ENCODE measurements around the gene RXFP4.

Gene RXFP4

DNA sequence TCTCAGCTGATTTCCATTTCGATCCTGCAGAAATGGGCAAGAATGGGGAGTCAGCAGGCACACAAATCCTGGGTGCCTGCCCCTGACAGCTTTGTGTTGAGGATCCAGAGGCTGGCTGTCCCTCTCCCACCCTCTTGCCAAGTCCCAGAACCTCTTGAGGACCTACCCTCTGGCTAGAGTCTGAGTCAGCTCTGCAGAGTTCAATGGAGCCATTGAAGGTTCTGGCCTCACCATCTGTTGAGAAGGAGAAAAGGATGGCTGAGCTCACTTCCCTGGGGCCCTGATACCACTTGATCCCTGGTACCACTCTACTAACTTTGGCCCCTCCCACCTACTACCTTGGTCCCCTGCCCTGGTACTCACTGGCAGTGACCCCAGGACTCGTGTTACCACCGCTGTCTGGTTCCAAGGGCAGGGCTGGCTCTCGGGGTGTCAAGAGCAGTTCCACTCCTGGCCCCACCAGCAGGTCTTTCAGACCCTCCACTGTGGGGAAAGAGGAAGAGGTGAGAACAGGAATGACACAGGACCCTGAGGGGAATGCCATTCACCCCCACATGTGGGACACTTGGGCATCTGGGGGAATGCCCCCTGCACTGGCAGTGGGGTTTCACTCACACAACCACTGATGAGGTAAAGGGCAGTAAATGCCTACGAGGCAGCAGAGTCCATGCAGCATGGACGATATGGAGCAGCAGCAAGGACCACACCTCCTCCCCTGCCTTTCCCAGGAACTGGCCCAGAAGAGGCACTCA lies 10.5 kb downstream of the RXFP4 start:
- no peak overlapping the region for H3K4me3 ChIP-seq (ENCODE audit: low read depth in 1 of 2, low read length in 2 of 2)
- no peak overlapping the region for H3K9ac ChIP-seq (ENCODE audit: low read depth in 1 of 2, low read length in 2 of 2)
- H3K27ac ChIP-seq (ENCODE audit: low read depth, low read length), result no peak overlapping the region
- H3K27me3 ChIP-seq (ENCODE audit: control insufficient read depth in 1 of 2, insufficient read depth in 2 of 2, low read length in 2 of 2), result no peaks in the 10 kb centered on the region
- no peaks in the 10 kb centered on the region for H3K4me1 ChIP-seq (ENCODE audit: control insufficient read depth in 1 of 2, insufficient read depth in 2 of 2, low read length in 2 of 2)
- no peaks in the 10 kb centered on the region for H3K9me3 ChIP-seq (ENCODE audit: control insufficient read depth in 1 of 2, low read length in 2 of 2)
- H3K36me3 ChIP-seq (ENCODE audit: control insufficient read depth in 1 of 2, insufficient read depth in 2 of 2, low read length in 2 of 2), result peaks cover 44 to 72% of the 10 kb centered on the region in 2 donors

DNA sequence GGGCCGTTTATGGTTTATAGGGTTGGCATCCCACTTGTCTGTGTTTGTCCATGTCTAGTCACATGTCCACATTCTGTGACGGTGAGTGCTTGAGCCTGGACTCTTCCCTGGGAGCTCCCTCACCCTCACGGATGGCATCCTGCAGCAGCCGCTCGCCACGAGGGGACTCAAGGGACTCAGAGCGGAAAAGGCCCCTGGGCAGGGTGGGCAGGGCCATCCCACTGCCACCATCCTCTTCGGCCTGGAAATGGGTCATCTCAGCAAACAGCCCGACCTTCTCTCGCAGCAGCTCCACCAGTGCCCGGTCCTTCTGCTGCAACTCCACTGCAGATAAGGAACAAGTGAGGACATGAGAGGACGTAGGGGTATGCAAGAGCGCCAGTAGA lies 11.1 kb downstream of the RXFP4 start:
- Histone ChIP-seq H3K27ac (ENCODE audit: low read depth, low read length) (no peak overlapping the region), H3K9ac (ENCODE audit: low read depth in 1 of 2, low read length in 2 of 2) (no peak overlapping the region), H3K4me3 (ENCODE audit: low read depth in 1 of 2, low read length in 2 of 2) (no peak overlapping the region), H3K9me3 (ENCODE audit: control insufficient read depth in 1 of 2, low read length in 2 of 2) (no peaks in the 10 kb centered on the region), H3K4me1 (ENCODE audit: control insufficient read depth in 1 of 2, insufficient read depth in 2 of 2, low read length in 2 of 2) (no peaks in the 10 kb centered on the region), H3K36me3 (ENCODE audit: control insufficient read depth in 1 of 2, insufficient read depth in 2 of 2, low read length in 2 of 2) (peaks cover 42 to 74% of the 10 kb centered on the region in 2 donors), H3K27me3 (ENCODE audit: control insufficient read depth in 1 of 2, insufficient read depth in 2 of 2, low read length in 2 of 2) (no peaks in the 10 kb centered on the region)

- H3K9ac ChIP-seq (ENCODE audit: low read depth in 1 of 2, low read length in 2 of 2), result no peak overlapping the region
- H3K4me1 ChIP-seq (ENCODE audit: control insufficient read depth in 1 of 2, insufficient read depth in 2 of 2, low read length in 2 of 2), result no peaks in the 10 kb centered on the region
These were observed 13.2 kb downstream of the RXFP4 start for GRCh38 chr1:155954645-155955044.

GRCh38 chr1:155957411-155957915 lies 16.0 kb downstream of the RXFP4 start:
- Histone ChIP-seq H3K4me1 (ENCODE audit: control insufficient read depth in 1 of 2, insufficient read depth in 2 of 2, low read length in 2 of 2) (peaks cover 0 to under 1% of the 10 kb centered on the region in 2 donors), H3K9ac (ENCODE audit: low read depth in 1 of 2, low read length in 2 of 2) (no peak overlapping the region), H3K9me3 (ENCODE audit: control insufficient read depth in 1 of 2, low read length in 2 of 2) (no peaks in the 10 kb centered on the region), H3K4me3 (ENCODE audit: low read depth in 1 of 2, low read length in 2 of 2) (no peak overlapping the region), H3K27me3 (ENCODE audit: control insufficient read depth in 1 of 2, insufficient read depth in 2 of 2, low read length in 2 of 2) (no peaks in the 10 kb centered on the region), H3K27ac (ENCODE audit: low read depth, low read length) (no peak overlapping the region), H3K36me3 (ENCODE audit: control insufficient read depth in 1 of 2, insufficient read depth in 2 of 2, low read length in 2 of 2) (peaks cover 32 to 78% of the 10 kb centered on the region in 2 donors)

More at GRCh38 chr1:155954645-155955044, 13.2 kb downstream of the RXFP4 start:
- Histone ChIP-seq H3K36me3 (ENCODE audit: control insufficient read depth in 1 of 2, insufficient read depth in 2 of 2, low read length in 2 of 2) (peaks cover 40 to 84% of the 10 kb centered on the region in 2 donors), H3K4me3 (ENCODE audit: low read depth in 1 of 2, low read length in 2 of 2) (no peak overlapping the region), H3K27ac (ENCODE audit: low read depth, low read length) (no peak overlapping the region), H3K27me3 (ENCODE audit: control insufficient read depth in 1 of 2, insufficient read depth in 2 of 2, low read length in 2 of 2) (no peaks in the 10 kb centered on the region), H3K9me3 (ENCODE audit: control insufficient read depth in 1 of 2, low read length in 2 of 2) (no peaks in the 10 kb centered on the region)

GRCh38 chr1:155960081-155960745 lies 18.8 kb downstream of the RXFP4 start:
- Histone ChIP-seq H3K9ac (ENCODE audit: low read depth in 1 of 2, low read length in 2 of 2) (no peak overlapping the region), H3K27ac (ENCODE audit: low read depth, low read length) (no peak overlapping the region), H3K27me3 (ENCODE audit: control insufficient read depth in 1 of 2, insufficient read depth in 2 of 2, low read length in 2 of 2) (no peaks in the 10 kb centered on the region), H3K9me3 (ENCODE audit: control insufficient read depth in 1 of 2, low read length in 2 of 2) (no peaks in the 10 kb centered on the region), H3K36me3 (ENCODE audit: control insufficient read depth in 1 of 2, insufficient read depth in 2 of 2, low read length in 2 of 2) (peaks cover 34 to 76% of the 10 kb centered on the region in 2 donors), H3K4me1 (ENCODE audit: control insufficient read depth in 1 of 2, insufficient read depth in 2 of 2, low read length in 2 of 2) (peaks cover 6 to 7% of the 10 kb centered on the region in 2 donors), H3K4me3 (ENCODE audit: low read depth in 1 of 2, low read length in 2 of 2) (no peak overlapping the region)

GRCh38 chr1:155961937-155962336 lies 20.5 kb downstream of the RXFP4 start:
- Histone ChIP-seq H3K4me1 (ENCODE audit: control insufficient read depth in 1 of 2, insufficient read depth in 2 of 2, low read length in 2 of 2) (peaks cover 6 to 7% of the 10 kb centered on the region in 2 donors), H3K27ac (ENCODE audit: low read depth, low read length) (no peak overlapping the region), H3K27me3 (ENCODE audit: control insufficient read depth in 1 of 2, insufficient read depth in 2 of 2, low read length in 2 of 2) (no peaks in the 10 kb centered on the region), H3K36me3 (ENCODE audit: control insufficient read depth in 1 of 2, insufficient read depth in 2 of 2, low read length in 2 of 2) (peaks cover 49 to 84% of the 10 kb centered on the region in 2 donors), H3K4me3 (ENCODE audit: low read depth in 1 of 2, low read length in 2 of 2) (no peak overlapping the region), H3K9ac (ENCODE audit: low read depth in 1 of 2, low read length in 2 of 2) (no peak overlapping the region), H3K9me3 (ENCODE audit: control insufficient read depth in 1 of 2, low read length in 2 of 2) (no peaks in the 10 kb centered on the region)

- H3K27ac ChIP-seq (ENCODE audit: low read depth, low read length), result no peak overlapping the region
- H3K36me3 ChIP-seq (ENCODE audit: control insufficient read depth in 1 of 2, insufficient read depth in 2 of 2, low read length in 2 of 2), result peaks cover 48 to 84% of the 10 kb centered on the region in 2 donors
- H3K9me3 ChIP-seq (ENCODE audit: control insufficient read depth in 1 of 2, low read length in 2 of 2), result no peaks in the 10 kb centered on the region
- H3K9ac ChIP-seq (ENCODE audit: low read depth in 1 of 2, low read length in 2 of 2), result no peak overlapping the region
- H3K4me3 ChIP-seq (ENCODE audit: low read depth in 1 of 2, low read length in 2 of 2), result no peak overlapping the region
- no peaks in the 10 kb centered on the region for H3K27me3 ChIP-seq (ENCODE audit: control insufficient read depth in 1 of 2, insufficient read depth in 2 of 2, low read length in 2 of 2)
- peaks cover 12 to 13% of the 10 kb centered on the region in 2 donors for H3K4me1 ChIP-seq (ENCODE audit: control insufficient read depth in 1 of 2, insufficient read depth in 2 of 2, low read length in 2 of 2)
These were observed 21.3 kb downstream of the RXFP4 start for GRCh38 chr1:155962599-155963211.

- Histone ChIP-seq H3K4me1 (ENCODE audit: control insufficient read depth in 1 of 2, insufficient read depth in 2 of 2, low read length in 2 of 2) (peaks cover 26 to 28% of the 10 kb centered on the region in 2 donors), H3K4me3 (ENCODE audit: low read depth in 1 of 2, low read length in 2 of 2) (no peak overlapping the region), H3K27me3 (ENCODE audit: control insufficient read depth in 1 of 2, insufficient read depth in 2 of 2, low read length in 2 of 2) (no peaks in the 10 kb centered on the region), H3K27ac (ENCODE audit: low read depth, low read length) (no peak overlapping the region), H3K36me3 (ENCODE audit: control insufficient read depth in 1 of 2, insufficient read depth in 2 of 2, low read length in 2 of 2) (peaks cover 56 to 85% of the 10 kb centered on the region in 2 donors), H3K9ac (ENCODE audit: low read depth in 1 of 2, low read length in 2 of 2) (no peak overlapping the region), H3K9me3 (ENCODE audit: control insufficient read depth in 1 of 2, low read length in 2 of 2) (no peaks in the 10 kb centered on the region)
These were observed 22.8 kb downstream of the RXFP4 start for GRCh38 chr1:155964193-155964592.

DNA sequence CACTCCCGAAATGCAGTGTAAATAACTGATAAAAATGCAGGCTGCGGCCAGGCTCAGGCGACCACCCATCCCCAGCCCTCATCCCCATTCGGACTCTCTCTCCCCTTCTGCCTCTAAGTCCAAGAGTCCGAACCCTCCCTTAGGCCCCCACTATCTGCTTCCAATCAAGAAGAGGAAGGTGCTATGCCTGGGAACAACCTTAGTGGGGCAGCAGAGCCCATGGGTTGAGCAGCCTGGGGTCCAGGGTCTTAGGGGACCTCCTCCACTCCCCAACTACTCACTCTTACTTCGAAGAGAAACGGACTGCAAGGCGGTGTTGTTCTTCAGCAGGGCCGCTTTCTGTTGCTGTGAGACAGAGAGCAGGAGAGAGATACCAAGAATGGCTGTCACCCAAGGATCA lies 24.7 kb downstream of the RXFP4 start:
- peaks cover 41 to 46% of the 10 kb centered on the region in 2 donors for H3K4me1 ChIP-seq (ENCODE audit: control insufficient read depth in 1 of 2, insufficient read depth in 2 of 2, low read length in 2 of 2)
- H3K9ac ChIP-seq (ENCODE audit: low read depth in 1 of 2, low read length in 2 of 2), result no peak overlapping the region
- H3K27ac ChIP-seq (ENCODE audit: low read depth, low read length), result no peak overlapping the region
- no peaks in the 10 kb centered on the region for H3K27me3 ChIP-seq (ENCODE audit: control insufficient read depth in 1 of 2, insufficient read depth in 2 of 2, low read length in 2 of 2)
- H3K36me3 ChIP-seq (ENCODE audit: control insufficient read depth in 1 of 2, insufficient read depth in 2 of 2, low read length in 2 of 2), result peaks cover 56 to 79% of the 10 kb centered on the region in 2 donors
- H3K4me3 ChIP-seq (ENCODE audit: low read depth in 1 of 2, low read length in 2 of 2), result no peak overlapping the region
- H3K9me3 ChIP-seq (ENCODE audit: control insufficient read depth in 1 of 2, low read length in 2 of 2), result no peaks in the 10 kb centered on the region

- Histone ChIP-seq H3K36me3 (ENCODE audit: control insufficient read depth in 1 of 2, insufficient read depth in 2 of 2, low read length in 2 of 2) (peaks cover 52 to 74% of the 10 kb centered on the region in 2 donors), H3K9ac (ENCODE audit: low read depth in 1 of 2, low read length in 2 of 2) (peak overlapping the region in 1 of 2 donors; percentile 15), H3K4me1 (ENCODE audit: control insufficient read depth in 1 of 2, insufficient read depth in 2 of 2, low read length in 2 of 2) (peaks cover 41 to 46% of the 10 kb centered on the region in 2 donors), H3K27ac (ENCODE audit: low read depth, low read length) (no peak overlapping the region), H3K27me3 (ENCODE audit: control insufficient read depth in 1 of 2, insufficient read depth in 2 of 2, low read length in 2 of 2) (no peaks in the 10 kb centered on the region), H3K4me3 (ENCODE audit: low read depth in 1 of 2, low read length in 2 of 2) (no peak overlapping the region), H3K9me3 (ENCODE audit: control insufficient read depth in 1 of 2, low read length in 2 of 2) (no peaks in the 10 kb centered on the region)
These were observed 25.3 kb downstream of the RXFP4 start for GRCh38 chr1:155966750-155967149.
